Loucy (cell line): ENCODE results near the gene TECPR2.

Source experiments
- EZH2phosphoT487 ChIP-seq: fragments of 200-600 bp; IDR thresholded peaks from 2 replicates; pipeline ENCODE4 v1.6.1; 2018; ENCODE audit warnings: antibody characterized with exemption, mild to moderate bottlenecking, moderate library complexity, borderline replicate concordance
- TF ChIP-seq, protein P1 (sequence below): fragments of 200-600 bp; sonication (generic); conservative IDR thresholded peaks from 2 replicates; pipeline ENCODE4 v1.5.1; 2014; ENCODE audit warnings: mild to moderate bottlenecking, antibody characterized with exemption, low read length

DNA sequence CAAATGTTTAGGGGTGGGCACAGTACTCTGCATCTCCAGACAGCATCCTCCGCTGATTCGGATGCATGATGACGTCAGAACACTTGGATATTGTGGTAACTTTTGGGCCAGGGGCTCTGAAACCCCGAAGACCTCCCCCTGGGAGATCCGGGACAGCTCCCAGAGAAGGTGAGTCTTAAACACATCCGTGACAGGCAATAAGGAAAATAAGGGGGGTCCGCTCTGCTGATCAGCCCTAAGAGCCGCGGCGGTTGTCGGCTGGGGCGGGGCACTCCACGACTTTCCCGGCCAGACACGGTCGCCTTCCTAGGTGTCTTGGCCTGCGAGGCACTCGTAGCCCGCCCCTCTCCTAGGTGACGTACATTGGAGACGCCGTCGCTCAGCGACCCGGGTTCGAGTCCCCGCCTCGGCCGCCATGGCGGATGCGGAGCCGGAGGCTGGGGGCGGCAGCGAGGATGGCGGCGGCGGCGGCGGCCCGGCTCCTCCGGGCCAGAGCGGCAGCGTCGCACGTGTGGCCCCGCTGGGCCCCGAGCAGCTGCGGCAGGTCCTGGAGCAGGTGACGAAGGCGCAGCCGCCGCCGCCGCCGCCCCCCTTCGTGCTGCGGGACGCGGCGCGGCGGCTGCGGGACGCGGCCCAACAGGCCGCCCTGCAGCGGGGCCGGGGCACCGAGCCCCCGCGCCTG, 43.2 kb upstream of the TECPR2 start, which contains the start of gene ZNF839:
- TF ChIP-seq, protein P1, sequence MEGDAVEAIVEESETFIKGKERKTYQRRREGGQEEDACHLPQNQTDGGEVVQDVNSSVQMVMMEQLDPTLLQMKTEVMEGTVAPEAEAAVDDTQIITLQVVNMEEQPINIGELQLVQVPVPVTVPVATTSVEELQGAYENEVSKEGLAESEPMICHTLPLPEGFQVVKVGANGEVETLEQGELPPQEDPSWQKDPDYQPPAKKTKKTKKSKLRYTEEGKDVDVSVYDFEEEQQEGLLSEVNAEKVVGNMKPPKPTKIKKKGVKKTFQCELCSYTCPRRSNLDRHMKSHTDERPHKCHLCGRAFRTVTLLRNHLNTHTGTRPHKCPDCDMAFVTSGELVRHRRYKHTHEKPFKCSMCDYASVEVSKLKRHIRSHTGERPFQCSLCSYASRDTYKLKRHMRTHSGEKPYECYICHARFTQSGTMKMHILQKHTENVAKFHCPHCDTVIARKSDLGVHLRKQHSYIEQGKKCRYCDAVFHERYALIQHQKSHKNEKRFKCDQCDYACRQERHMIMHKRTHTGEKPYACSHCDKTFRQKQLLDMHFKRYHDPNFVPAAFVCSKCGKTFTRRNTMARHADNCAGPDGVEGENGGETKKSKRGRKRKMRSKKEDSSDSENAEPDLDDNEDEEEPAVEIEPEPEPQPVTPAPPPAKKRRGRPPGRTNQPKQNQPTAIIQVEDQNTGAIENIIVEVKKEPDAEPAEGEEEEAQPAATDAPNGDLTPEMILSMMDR, result no peak
- no peak for TF ChIP-seq EZH2phosphoT487
